Measurements from ENCODE around the gene WDR64. TPM values are rescaled to one million over a fixed set of nuclear protein-coding genes. Genes with fewer than 3 reads are reported as not detected.

The WDR64 gene
- total and polyA plus RNA-seq, 2 donors = 0.04 TPM; not detected in 1

DNA sequence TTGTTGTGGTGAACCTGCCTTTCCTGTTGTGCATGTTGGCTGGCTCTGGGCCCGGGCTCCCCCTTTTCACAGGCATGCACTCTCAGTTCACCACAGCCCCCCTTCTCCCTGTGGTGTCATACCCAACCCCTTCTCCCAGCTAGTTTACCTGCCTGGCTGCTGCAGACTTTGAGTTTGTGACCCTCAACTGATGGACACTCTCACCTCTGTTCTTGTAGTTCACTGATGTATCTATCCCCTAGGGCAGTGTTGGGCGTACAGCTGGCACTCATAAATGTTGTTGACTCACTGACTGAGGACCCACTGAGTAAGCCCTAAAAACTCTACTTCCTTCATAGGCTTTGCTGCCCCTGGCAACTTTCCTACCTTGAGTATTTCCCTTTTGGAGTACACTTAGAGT is 54.9 kb downstream of the WDR64 start:
- Histone ChIP-seq H3K27ac (ENCODE audit: low read depth) (no peak overlapping the region), H3K4me3 (ENCODE audit: low read depth, low read length) (no peak overlapping the region), H3K4me1 (ENCODE audit: insufficient read depth) (no peaks in the 10 kb centered on the region), H3K36me3 (ENCODE audit: insufficient read depth) (no peaks in the 10 kb centered on the region)
- WGBS = 61% methylated on average over 2 of the region's 2 CpGs
- peak; percentile 6 for DNase-seq (ENCODE audit: extremely low spot score)

DNA sequence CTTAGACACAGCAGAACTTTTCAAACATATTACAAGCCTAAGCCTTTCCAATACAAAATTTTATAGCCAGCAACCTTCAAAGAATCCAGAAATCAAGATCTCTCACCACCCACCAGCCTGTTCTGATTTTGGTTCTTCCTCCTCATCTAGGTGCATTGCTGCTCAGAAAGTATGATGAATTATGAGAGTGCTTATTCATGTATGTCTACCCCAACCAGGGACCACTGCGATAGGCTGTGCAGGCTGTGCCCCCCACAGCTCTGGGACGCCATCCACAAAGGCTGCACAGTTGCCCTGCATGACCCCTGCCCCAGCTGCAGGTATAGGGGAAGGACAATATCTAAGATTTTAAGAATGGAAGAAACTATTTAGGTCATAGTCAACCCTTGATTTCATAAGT is 55.4 kb downstream of the WDR64 start:
- DNase-seq (ENCODE audit: extremely low spot score) = no peak
- Histone ChIP-seq H3K4me3 (ENCODE audit: low read depth, low read length) (no peak overlapping the region), H3K36me3 (ENCODE audit: insufficient read depth) (no peaks in the 10 kb centered on the region), H3K27ac (ENCODE audit: low read depth) (no peak overlapping the region), H3K4me1 (ENCODE audit: insufficient read depth) (no peaks in the 10 kb centered on the region)
- WGBS = 82% methylated on average over 2 of the region's 2 CpGs

DNA sequence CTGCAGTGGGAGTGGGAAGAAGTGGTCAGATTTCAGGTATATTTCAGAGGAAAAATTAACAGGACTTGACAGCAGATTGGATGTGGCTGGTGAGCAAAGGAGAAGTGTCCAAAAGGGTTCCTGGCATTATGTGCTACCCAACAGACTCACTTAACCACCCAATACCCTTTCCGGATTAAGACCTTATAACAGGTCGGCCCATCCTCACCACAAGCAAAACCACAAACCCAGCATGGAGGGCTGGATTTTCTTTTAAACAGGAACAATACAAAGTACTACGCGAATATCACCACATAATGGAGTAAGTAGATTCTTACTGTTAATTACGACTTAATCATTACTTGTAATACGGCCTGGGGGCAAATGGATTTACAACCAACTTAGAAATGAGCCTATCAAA is 59.2 kb downstream of the WDR64 start:
- Histone ChIP-seq H3K4me3 (ENCODE audit: low read depth, low read length) (no peak overlapping the region), H3K4me1 (ENCODE audit: insufficient read depth) (no peaks in the 10 kb centered on the region), H3K27ac (ENCODE audit: low read depth) (no peak overlapping the region), H3K36me3 (ENCODE audit: insufficient read depth) (no peaks in the 10 kb centered on the region)
- DNase-seq (ENCODE audit: extremely low spot score) = no peak
- WGBS = 87% methylated on average over 6 of the region's 6 CpGs

- H3K4me3 ChIP-seq (ENCODE audit: low read depth, low read length) = no peak overlapping the region
These were observed 61.2 kb downstream of the WDR64 start for GRCh38 chr1:241713316-241713715.

DNA sequence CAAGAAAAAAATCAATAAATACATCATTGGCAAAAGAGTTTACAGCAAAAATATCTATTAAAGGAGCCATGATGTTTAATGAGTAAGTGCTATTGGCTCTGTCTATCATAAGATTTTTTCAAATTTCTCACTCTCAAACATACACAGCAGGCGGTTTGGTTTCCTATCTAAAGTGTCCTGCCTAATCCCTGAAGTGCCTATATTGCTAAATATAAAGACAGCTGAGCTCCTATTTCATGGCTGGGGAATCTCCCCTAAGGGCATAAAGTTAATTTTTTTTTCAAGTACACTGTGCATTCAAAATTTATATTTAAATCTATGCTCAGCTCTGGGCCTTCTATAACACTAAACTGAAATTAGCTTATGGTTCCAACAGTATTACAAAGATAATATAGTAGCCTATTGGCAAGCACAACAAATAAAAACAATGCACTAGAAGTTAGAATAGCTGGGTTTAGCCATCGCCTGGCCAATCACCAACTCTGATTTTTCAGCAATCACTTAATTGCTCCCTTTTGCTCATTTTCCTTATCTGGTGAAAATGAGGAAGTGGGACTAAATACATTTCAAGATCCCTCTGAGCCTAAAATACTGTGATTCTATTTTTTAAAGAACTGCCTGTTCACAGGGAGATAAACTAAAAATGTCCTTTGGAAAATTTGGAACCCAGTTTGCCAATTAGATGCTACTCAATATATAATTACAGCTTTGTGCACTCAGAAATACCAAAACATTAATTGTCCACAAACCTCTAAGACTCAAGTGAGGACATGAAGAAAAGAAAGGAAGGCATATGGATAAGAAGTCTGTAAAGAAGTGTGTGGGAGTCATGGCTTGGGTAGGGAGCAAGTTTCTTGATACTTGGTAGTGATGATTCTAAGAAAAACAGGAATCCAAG is 62.5 kb downstream of the WDR64 start:
- WGBS = 76% methylated on average over 2 of the region's 2 CpGs
- no peaks in the 10 kb centered on the region for H3K4me1 ChIP-seq (ENCODE audit: insufficient read depth)
- H3K36me3 ChIP-seq (ENCODE audit: insufficient read depth) = no peaks in the 10 kb centered on the region
- DNase-seq (ENCODE audit: extremely low spot score) = no peak
- no peak overlapping the region for H3K4me3 ChIP-seq (ENCODE audit: low read depth, low read length)
- H3K27ac ChIP-seq (ENCODE audit: low read depth) = no peak overlapping the region

More at GRCh38 chr1:241713316-241713715, 61.2 kb downstream of the WDR64 start:
- no peak for DNase-seq (ENCODE audit: extremely low spot score)
- Histone ChIP-seq H3K36me3 (ENCODE audit: insufficient read depth) (no peaks in the 10 kb centered on the region), H3K27ac (ENCODE audit: low read depth) (no peak overlapping the region), H3K4me1 (ENCODE audit: insufficient read depth) (no peaks in the 10 kb centered on the region)
- WGBS = 56% methylated on average over 2 of the region's 2 CpGs

DNA sequence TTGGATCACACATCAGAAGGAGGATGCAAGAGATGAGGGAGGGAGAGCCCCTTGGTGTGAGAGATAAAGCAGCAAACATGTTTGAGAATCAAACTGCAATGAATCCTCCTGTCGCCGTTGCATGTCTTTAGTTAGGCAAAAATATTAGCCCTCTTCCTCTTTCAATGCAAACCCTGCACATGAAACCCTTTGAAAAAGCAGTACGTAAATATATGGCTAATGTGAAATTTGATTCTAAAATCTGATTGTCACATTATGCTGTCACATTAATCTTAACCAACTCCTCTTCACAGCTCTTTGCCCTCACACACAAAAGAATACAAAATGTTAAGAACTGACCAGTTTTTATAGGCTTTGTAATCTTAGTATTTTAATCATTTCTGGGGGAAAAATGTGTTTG is 63.4 kb downstream of the WDR64 start:
- WGBS = 75% methylated on average over 3 of the region's 3 CpGs
- H3K36me3 ChIP-seq (ENCODE audit: insufficient read depth) = no peaks in the 10 kb centered on the region
- H3K27ac ChIP-seq (ENCODE audit: low read depth) = no peak overlapping the region
- no peak for DNase-seq (ENCODE audit: extremely low spot score)
- no peaks in the 10 kb centered on the region for H3K4me1 ChIP-seq (ENCODE audit: insufficient read depth)
- H3K4me3 ChIP-seq (ENCODE audit: low read depth, low read length) = no peak overlapping the region

- Histone ChIP-seq H3K4me1 (ENCODE audit: insufficient read depth) (no peaks in the 10 kb centered on the region), H3K27ac (ENCODE audit: low read depth) (no peak overlapping the region), H3K4me3 (ENCODE audit: low read depth, low read length) (no peak overlapping the region), H3K36me3 (ENCODE audit: insufficient read depth) (no peaks in the 10 kb centered on the region)
- 88% methylated on average over 4 of the region's 4 CpGs for WGBS
- DNase-seq (ENCODE audit: extremely low spot score) = no peak
These were observed 63.9 kb downstream of the WDR64 start for GRCh38 chr1:241715956-241716355.

DNA sequence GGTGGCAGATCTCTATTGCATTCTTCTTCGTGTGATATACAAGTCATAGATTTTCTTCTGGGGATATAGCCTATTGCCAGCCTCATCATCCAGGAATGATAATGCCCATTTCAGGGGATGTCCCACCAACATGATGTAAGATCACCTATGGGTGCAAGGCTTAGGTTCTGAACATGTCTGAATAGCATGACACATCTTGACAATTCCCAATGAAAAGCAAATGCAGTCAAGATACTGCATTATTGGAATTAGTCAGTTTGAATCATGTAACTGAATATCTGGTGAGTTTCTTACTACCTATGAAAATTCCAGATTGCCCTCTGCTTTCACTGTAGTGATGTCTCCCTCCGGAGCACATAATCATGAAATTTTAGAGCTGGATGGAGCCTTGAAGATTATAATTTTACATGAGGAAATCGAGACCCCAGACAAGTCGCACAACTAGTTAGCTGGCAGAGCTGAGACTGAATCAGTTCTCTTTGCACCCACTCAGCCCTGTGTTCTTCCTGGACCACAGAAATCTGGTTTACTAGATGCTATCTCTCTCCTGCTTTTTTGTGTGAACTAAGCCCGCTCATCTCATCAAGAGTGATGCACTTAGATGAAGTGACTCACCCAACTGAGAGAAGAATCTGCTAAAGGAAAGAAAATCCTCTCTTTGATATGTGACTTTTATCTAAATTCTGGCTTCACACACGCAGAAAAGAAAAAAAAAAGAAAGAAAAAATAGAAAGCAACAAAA is 65.0 kb downstream of the WDR64 start:
- DNase-seq (ENCODE audit: extremely low spot score) = no peak
- Histone ChIP-seq H3K4me1 (ENCODE audit: insufficient read depth) (no peaks in the 10 kb centered on the region), H3K36me3 (ENCODE audit: insufficient read depth) (no peaks in the 10 kb centered on the region), H3K27ac (ENCODE audit: low read depth) (no peak overlapping the region), H3K4me3 (ENCODE audit: low read depth, low read length) (no peak overlapping the region)
- WGBS = 67% methylated on average over 6 of the region's 6 CpGs

GRCh38 chr1:241717975-241718374 is 65.9 kb downstream of the WDR64 start:
- DNase-seq (ENCODE audit: extremely low spot score) = no peak
- Histone ChIP-seq H3K36me3 (ENCODE audit: insufficient read depth) (no peaks in the 10 kb centered on the region), H3K4me3 (ENCODE audit: low read depth, low read length) (no peak overlapping the region), H3K4me1 (ENCODE audit: insufficient read depth) (no peaks in the 10 kb centered on the region), H3K27ac (ENCODE audit: low read depth) (no peak overlapping the region)
- 50% methylated on average over 5 of the region's 5 CpGs for WGBS

DNA sequence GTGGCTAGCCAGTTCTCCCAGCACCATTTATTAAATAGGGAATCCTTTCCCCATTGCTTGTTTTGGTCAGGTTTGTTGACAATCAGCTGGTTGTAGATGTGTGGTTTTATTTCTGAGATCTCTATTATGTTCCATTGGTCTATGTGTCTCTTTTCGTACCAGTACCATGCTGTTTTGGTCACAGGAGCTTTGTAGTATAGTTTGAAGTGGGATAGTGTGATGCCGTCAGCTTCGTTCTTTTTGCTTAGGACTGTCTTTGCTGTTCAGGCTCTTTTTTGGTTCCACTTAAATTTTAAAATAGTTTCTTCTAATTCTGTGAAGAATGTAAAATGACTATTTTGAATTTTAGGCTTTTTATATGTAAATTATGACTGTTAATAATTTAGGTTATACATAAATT is 68.9 kb downstream of the WDR64 start:
- H3K36me3 ChIP-seq (ENCODE audit: insufficient read depth) = no peaks in the 10 kb centered on the region
- H3K4me1 ChIP-seq (ENCODE audit: insufficient read depth) = no peaks in the 10 kb centered on the region
- no peak overlapping the region for H3K4me3 ChIP-seq (ENCODE audit: low read depth, low read length)
- no peak for DNase-seq (ENCODE audit: extremely low spot score)
- no peak overlapping the region for H3K27ac ChIP-seq (ENCODE audit: low read depth)
- 91% methylated on average over 3 of the region's 3 CpGs for WGBS

DNA sequence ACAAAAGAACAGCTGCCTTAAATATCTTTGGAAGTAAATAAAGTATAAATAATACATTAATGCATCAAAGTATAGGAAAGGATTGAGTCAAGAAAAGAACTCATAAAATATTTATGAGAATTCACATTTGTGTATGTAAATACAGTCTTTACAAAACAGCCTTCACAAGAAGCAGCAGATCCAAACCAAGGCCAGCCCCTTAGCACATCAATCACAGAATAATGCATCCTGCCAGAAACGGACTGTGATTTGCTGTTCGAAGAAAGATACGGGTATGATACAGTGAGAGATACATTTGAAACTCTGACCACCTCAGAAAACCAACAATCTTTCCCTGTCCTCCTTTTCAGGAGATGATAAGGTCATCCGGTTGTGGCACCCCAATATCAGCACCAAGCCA is 70.9 kb downstream of the WDR64 start:
- no peak overlapping the region for H3K27ac ChIP-seq (ENCODE audit: low read depth)
- H3K36me3 ChIP-seq (ENCODE audit: insufficient read depth) = no peaks in the 10 kb centered on the region
- WGBS = 80% methylated on average over 4 of the region's 4 CpGs
- no peak overlapping the region for H3K4me3 ChIP-seq (ENCODE audit: low read depth, low read length)
- no peak for DNase-seq (ENCODE audit: extremely low spot score)
- H3K4me1 ChIP-seq (ENCODE audit: insufficient read depth) = no peaks in the 10 kb centered on the region

- WGBS = 56% methylated on average over 4 of the region's 4 CpGs
- no peaks in the 10 kb centered on the region for H3K4me1 ChIP-seq (ENCODE audit: insufficient read depth)
- H3K27ac ChIP-seq (ENCODE audit: low read depth) = no peak overlapping the region
- no peaks in the 10 kb centered on the region for H3K36me3 ChIP-seq (ENCODE audit: insufficient read depth)
- DNase-seq (ENCODE audit: extremely low spot score) = no peak
- no peak overlapping the region for H3K4me3 ChIP-seq (ENCODE audit: low read depth, low read length)
These were observed 72.8 kb downstream of the WDR64 start for GRCh38 chr1:241724741-241725356.

- Histone ChIP-seq H3K4me3 (ENCODE audit: low read depth, low read length) (no peak overlapping the region), H3K27ac (ENCODE audit: low read depth) (no peak overlapping the region), H3K36me3 (ENCODE audit: insufficient read depth) (no peaks in the 10 kb centered on the region), H3K4me1 (ENCODE audit: insufficient read depth) (no peaks in the 10 kb centered on the region)
- DNase-seq (ENCODE audit: extremely low spot score) = no peak
These were observed 78.0 kb downstream of the WDR64 start for GRCh38 chr1:241730031-241730430.

DNA sequence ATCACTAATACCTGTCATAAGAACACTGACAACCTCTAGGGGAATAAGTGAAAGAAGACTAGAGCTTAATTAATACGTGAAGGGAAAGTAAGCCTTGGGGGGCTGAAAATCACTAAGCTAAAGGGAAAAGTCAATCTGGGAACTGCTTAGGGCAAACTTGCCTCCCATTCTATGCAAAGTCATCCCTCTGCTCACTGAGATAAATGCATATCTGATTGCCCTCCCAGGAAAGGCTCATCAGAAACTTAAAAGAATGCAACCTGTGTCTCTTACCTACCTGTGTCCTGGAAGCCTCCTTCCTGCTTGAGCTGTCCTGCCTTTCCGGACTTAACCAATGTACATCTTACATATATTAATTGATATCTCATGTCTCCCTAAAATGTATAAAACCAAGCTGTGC is 81.8 kb downstream of the WDR64 start:
- no peak overlapping the region for H3K4me3 ChIP-seq (ENCODE audit: low read depth, low read length)
- no peak for DNase-seq (ENCODE audit: extremely low spot score)
- no peak overlapping the region for H3K27ac ChIP-seq (ENCODE audit: low read depth)
- H3K36me3 ChIP-seq (ENCODE audit: insufficient read depth) = no peaks in the 10 kb centered on the region
- 93% methylated on average over 2 of the region's 2 CpGs for WGBS
- H3K4me1 ChIP-seq (ENCODE audit: insufficient read depth) = no peaks in the 10 kb centered on the region
